AG04449 (cell line): ENCODE measurements around the gene HPS1.

Experiments used
- CTCF ChIA-PET: fragments of 350-600 bp; formaldehyde crosslinking; extraction: SDS; loops from one replicate; lab custom pipeline; 2021; ENCODE audit warnings: antibody characterized with exemption; lab: Yijun Ruan, JAX
- POLR2A ChIA-PET: fragments of 400-600, 350-600 bp; formaldehyde crosslinking; extraction: SDS; loops from one replicate; lab custom pipeline; 2020; ENCODE audit warnings: antibody characterized with exemption, inconsistent platforms; lab: Yijun Ruan, JAX
- DNase-seq: peaks from one replicate; pipeline ENCODE4 v3.0.0-alpha.2; 2010; ENCODE audit warnings: low read depth, low spot score
- H3K4me3 ChIP-seq: 2 replicates; pipeline ENCODE4 v1.5.1; 2011; ENCODE audit warnings: low read depth, mild to moderate bottlenecking, control low read depth, low read length
- CTCF ChIP-seq: IDR thresholded peaks from one replicate; pipeline ENCODE4 v1.5.1; 2011; ENCODE audit warnings: mild to moderate bottlenecking, moderate library complexity, low read length, control low read depth, inconsistent platforms; ENCODE audit not compliant: insufficient read depth; ENCODE audit errors: missing control alignments

HPS1 gene

GRCh38 chr10:98399784-98400183 lies 47.0 kb downstream of the HPS1 start:
- POLR2A ChIA-PET = interaction anchor here (1.0 kb wide), 1 partner anchor 16 kb away, joined by 3 read pairs; the partner anchor contains the start of gene PYROXD2
- H3K4me3 ChIP-seq = no peak overlapping the region
- CTCF ChIA-PET = interaction anchor here (1.7 to 6.4 kb wide), 2 partner anchors 90 to 157 kb away, joined by 5 to 81 read pairs; no protein-coding TSS in a partner anchor
- TF ChIP-seq CTCF = no peak
- DNase-seq = no peak

DNA sequence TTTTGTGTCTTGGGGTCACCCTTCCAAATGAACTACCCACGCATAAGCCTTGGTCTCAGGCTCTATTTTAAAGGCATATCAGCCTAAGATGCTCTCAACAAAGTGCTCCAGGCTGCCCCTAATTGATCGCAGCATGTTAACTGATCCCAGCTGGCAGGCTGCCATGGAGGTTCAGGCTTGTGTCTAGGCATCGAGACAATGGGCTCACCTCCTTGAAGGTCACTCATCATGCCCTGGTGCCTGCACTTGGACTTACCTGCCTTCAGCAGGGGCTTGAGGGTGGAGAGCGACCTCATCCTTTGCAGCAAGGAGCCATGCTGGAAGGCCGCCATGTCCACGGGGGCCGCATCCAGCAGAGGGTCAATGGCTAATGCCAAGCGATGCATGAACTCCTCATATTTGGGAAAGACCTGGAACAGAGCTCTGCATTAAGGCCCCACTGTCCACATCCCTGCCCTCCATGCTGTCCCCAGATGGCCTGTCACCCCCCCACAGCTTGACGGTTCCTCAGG lies 49.6 kb downstream of the HPS1 start:
- CTCF ChIA-PET = interaction anchor here (0.8 to 7.7 kb wide), 3 partner anchors 88 to 154 kb away, joined by 3 to 81 read pairs (median 77); no protein-coding TSS in a partner anchor

GRCh38 chr10:98396096-98397063 lies 50.4 kb downstream of the HPS1 start:
- no peak overlapping the region for H3K4me3 ChIP-seq
- ChIA-PET POLR2A (interaction anchor here (0.8 kb wide), 1 partner anchor 19 kb away, joined by 3 read pairs; the partner anchor contains the start of gene PYROXD2), CTCF (interaction anchor here (0.7 to 7.7 kb wide), 15 partner anchors 8 to 227 kb away, joined by 3 to 81 read pairs (median 9); partner anchors contain the start of gene LOXL4)
- DNase-seq = no peak
- TF ChIP-seq CTCF = no peak

More for the DNA sequence above, 49.6 kb downstream of the HPS1 start:
- POLR2A ChIA-PET = no interaction called here
- TF ChIP-seq CTCF = no peak
- no peak overlapping the region for H3K4me3 ChIP-seq
- no peak for DNase-seq

GRCh38 chr10:98394851-98395440 lies 51.8 kb downstream of the HPS1 start:
- POLR2A ChIA-PET = interaction anchor here (0.7 to 1.6 kb wide), 12 partner anchors 13 to 226 kb away, joined by 3 to 10 read pairs (median 4); partner anchors contain the start of gene PYROXD2
- H3K4me3 ChIP-seq = no peak overlapping the region
- CTCF ChIA-PET = interaction anchor here (0.6 to 7.7 kb wide), 50 partner anchors 9 to 480 kb away, joined by 3 to 81 read pairs (median 5); partner anchors contain the start of genes LOXL4, PYROXD2 and R3HCC1L
- TF ChIP-seq CTCF = no peak
- no peak for DNase-seq

GRCh38 chr10:98391578-98391991 lies 55.1 kb downstream of the HPS1 start:
- ChIA-PET POLR2A (no interaction called here), CTCF (interaction anchor here (1.0 to 7.7 kb wide), 6 partner anchors 9 to 221 kb away, joined by 3 to 77 read pairs (median 3); partner anchors contain the start of gene LOXL4)
- H3K4me3 ChIP-seq = no peak overlapping the region
- DNase-seq = no peak
- TF ChIP-seq CTCF = no peak
